ENCODE measurements around the gene OR10H4.
"Not testable (repeated sequence)": the region's sequence is repeated elsewhere in the genome, so short reads cannot be mapped to it uniquely, and the experiment has no call there.

OR10H4 gene

GRCh38 chr19:15945301-15945700 is 3.5 kb upstream of the OR10H4 start:
- DNase-seq = no peak

DNA sequence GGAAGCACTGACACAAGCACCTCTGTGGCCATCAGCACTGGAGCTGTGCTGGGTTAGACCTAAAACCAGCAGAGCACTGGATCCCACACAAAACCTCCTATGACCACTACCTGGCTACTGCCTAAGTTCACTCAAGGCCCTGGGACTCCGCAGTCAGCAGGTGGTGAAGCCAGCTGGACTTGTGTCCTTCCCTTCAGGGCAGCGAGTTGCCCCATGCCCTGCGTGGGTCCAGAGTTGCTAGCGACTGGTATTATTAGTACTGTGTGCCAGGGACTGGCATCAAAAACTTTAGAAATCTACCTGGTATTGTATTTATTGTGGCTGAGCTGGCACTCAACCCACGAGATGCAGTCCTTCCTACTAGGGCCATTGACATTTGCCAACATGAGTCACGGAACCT is 6.0 kb downstream of the OR10H4 start:
- no peak for DNase-seq

DNA sequence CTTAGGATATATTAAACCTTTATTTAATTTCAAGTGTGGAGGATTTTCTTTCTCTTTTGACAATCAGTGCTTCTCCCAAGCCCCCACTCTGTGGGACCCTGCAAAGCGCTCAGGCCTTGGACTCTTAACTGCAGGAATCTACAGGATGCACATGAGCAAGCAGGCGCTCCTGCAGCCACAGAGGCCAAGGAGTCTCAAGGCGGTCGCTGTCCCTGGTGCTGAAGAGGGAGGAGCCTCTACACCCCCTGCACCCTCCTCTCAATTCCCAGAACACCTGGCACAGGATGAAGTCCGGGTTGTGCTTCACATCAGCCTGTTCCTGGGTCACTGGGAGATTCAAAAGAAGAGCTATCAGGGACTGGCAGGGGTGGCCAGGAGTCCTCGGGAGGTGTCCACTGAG is 13.5 kb downstream of the OR10H4 start:
- no peak for DNase-seq

DNA sequence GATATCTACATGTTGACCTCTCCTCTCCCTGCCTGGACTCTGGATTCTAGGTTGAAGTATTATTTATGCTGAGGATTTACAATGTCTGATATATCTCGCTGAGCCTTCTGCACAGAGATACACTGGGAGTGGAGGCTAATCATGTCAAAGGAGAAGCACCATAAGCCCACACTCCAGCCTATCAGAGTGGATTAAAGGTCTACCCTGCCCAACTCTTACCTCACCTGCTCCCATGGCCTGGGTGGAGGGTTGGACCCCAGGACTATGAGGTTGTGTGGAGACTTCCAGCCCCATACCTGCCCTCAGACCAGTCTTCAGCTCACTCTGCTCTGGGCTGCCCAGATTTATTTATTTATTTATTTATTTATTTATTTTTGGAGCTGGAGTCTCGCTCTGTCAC is 15.4 kb downstream of the OR10H4 start:
- no peak for DNase-seq

DNA sequence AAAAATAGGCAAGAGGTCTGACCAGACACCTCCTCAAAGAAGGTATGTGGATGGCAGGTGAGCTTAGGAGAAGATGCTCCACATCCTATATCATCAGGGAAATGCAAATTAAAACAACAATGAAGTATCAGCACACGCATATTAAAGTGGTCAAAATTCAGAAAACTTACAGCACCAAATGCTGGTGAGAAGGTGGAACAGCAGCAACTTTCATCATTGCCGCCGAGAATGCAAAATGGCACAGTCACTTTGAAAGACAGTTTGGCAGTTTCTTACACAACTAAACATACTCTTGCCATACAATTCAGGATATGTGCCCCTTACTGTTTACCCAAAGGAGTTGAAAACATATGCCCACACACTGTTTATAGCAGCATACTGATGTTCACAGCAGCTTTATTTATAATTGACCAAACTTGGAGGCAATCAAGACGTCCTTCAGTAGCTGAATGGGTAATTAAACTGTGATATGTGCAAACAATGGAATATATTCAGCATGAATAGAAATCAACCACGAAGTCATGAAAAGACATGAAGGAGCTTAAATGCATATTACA is 22.5 kb downstream of the OR10H4 start:
- no peak for DNase-seq

DNA sequence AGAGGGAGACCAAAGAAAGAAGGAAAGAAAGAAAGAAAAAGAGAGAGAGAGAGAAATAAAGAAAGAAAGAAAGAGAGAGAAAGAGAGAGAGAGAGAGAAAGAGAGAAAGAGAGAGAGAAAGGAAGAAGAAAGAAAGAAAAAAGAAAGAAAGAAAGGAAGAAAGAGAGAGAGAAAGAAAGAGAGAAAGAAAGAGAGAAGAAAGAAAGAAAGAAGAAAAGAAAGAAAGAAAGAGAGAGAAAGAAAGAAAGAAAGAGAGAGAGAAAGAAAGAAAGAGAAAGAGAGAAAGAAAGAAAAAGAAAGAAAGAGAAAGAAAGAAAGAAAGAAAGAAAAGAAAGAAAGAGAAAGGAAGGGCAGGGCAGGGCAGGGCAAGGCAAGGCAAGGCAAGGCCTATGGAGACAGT is 23.2 kb downstream of the OR10H4 start:
- DNase-seq = not testable (repeated sequence)

GRCh38 chr19:15974856-15975255 is 26.0 kb downstream of the OR10H4 start:
- no peak for DNase-seq

GRCh38 chr19:15976836-15977689 is 28.3 kb downstream of the OR10H4 start:
- DNase-seq = no peak

DNA sequence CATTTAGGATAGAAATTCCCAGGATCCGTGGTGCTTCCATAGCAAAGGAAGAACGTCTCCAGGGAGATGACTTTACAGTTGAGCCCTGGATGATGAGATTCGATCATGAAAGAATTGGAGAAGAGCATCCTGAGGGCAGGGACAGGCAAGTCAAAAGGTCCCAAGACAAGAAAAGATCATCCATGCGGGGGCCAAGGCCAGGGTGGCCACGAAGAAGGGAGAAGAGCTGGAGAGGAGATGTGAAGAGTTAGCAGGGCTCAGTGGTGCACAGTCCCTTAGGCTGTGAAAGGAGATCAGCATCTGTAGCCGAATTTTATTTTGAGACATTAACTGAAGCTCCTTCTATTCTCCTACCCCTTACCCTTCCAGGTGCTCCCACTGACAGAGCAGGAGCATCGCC is 28.9 kb downstream of the OR10H4 start:
- no peak for DNase-seq

DNA sequence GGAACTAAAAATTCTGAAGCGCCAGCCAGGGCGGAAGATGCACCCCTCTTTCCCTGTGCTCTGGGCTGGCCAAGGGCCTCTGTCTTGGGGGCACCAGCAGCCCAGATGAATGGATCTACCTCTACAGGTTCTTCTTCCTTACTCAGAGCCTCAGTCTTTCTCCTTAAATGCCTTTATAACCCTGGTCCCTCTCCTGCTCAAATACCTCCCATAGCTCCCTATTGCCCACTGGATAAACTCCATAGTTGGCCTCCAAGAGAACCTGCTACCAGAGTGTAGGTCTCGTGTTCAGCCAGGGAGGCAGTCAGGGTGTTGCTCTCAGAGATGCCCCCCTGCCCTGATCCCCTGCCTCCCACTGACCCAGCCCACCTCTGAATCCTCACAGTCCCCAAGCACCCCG is 30.5 kb downstream of the OR10H4 start:
- DNase-seq = no peak

DNA sequence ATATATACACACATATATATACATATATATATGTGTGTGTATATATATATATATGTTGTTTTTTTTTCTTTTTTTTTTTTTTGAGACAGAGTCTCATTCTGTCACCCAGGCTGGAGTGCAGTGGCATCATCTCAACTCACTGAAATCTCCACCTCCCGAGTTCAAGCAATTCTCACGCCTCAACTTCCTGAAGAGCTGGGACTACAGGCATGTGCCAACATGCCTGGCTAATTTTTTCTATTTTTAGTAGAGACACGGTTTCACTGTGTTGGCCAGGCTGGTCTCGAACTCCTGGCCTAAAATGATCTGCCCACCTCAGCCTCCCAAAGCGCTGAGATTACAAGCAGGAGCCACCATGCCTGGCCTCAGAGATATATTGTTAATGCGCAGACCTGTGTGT is 37.0 kb downstream of the OR10H4 start:
- DNase-seq = not testable (repeated sequence)

GRCh38 chr19:15986701-15987100 is 37.9 kb downstream of the OR10H4 start:
- no peak for DNase-seq

- DNase-seq = no peak
These were observed 41.1 kb downstream of the OR10H4 start for GRCh38 chr19:15989889-15990288.

DNA sequence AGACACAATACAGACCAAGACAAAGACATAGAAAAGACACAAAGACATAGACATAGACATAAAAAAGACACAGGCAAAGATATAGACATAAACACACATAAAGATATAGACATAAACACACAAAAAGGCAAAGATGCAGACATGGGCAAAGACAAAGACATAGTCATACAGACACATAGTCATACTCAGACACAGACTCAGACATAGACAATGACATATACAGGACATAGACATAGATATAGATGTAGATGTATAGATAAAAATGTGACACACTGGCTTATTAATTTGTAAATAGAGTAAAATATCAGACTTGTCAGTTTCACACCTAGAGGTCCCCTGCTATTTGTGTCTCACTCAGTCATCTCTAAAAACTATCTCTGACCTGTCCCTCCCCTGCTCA is 42.8 kb downstream of the OR10H4 start:
- DNase-seq = no peak

- DNase-seq = no peak
These were observed 43.2 kb downstream of the OR10H4 start for GRCh38 chr19:15992014-15992413.

DNA sequence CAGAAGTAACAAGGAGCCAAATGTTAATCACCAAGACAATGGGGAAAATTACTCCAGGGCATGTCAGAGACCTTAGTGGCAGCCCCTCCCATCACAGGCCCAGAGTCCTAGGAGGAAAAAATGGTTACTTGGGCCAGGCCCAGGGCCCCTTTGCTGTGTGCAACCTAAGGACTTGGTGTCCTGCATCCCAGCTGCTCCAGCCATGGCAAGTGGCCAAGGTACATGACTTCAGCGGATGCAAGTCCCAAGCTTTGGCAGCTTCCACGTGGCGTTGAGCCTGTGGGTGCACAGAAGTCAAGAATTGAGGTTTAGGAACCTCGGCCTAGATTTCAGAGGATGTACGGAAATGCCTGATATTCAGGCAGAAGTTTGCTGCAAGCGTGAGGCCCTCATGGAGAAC is 46.7 kb downstream of the OR10H4 start:
- no peak for DNase-seq

- DNase-seq = no peak
These were observed 49.4 kb downstream of the OR10H4 start for GRCh38 chr19:15998166-15998565.

Data from activated naive CD4-positive, alpha-beta T cell treated with anti-CD3 and anti-CD28 coated beads, Interleukin-2, amount 50 U/mL, for 16 hours (primary cell).